ENCODE results near the gene RBX1.
A peak's percentile ranks its signal among the peaks of the same experiment; 100 is the strongest.

Gene RBX1

DNA sequence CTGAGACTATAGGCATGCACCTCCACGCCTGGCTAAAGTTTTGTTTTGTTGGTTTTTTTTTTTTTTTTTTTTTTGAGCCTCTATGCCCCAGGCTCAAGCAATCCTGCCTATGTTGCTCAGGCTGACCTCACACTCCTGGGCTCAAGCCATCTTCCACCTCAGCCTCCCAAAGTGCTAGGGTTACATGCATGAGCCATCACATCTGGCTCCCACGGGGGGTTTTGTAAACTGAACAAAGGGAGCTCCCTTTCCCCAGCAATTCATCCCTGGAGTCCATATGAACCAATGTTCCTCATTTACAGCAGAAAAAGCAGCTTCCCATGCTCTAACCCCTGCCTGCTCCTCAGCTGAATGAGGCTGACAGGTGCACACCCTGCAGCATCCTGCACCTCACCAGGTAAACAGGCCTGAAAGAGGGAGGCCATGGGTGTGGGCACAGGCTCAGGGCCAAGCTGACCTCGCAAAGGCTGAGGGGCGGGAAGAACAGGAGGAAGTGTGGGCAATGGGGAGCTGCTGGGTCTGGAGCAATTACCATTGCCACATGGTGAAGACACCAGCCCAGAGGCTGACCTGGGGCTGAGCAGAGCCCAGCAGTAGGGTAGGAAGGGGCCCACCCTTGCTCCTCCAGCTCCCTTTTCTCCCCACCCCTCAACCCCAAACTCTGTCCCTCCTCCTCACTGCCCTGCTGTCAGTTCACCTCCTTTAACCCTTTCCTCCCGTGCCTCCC is 58.2 kb downstream of the RBX1 start:
- Histone ChIP-seq H3K4ac (ENCODE audit: low read depth, low read length) (no peak overlapping the region), H4K8ac (ENCODE audit: low read depth, low read length) (no peak overlapping the region), H2BK15ac (replicated peaks; ENCODE audit: low read depth) (no peak overlapping the region), H3K27me3 (ENCODE audit: insufficient read depth, low read length, poor library complexity) (no peaks in the 10 kb centered on the region), H3K79me2 (ENCODE audit: control insufficient read depth, insufficient read depth, low read length) (no peaks in the 10 kb centered on the region), H3K9ac (ENCODE audit: low read length) (no peak overlapping the region), H3K79me1 (ENCODE audit: low read length) (no peaks in the 10 kb centered on the region), H2BK5ac (ENCODE audit: low read length) (no peak overlapping the region), H3K56ac (ENCODE audit: low read length) (no peak overlapping the region), H3K4me1 (ENCODE audit: control insufficient read depth, low read depth, low read length) (no peaks in the 10 kb centered on the region), H3K4me3 (ENCODE audit: low read length) (no peak overlapping the region), H3K36me3 (ENCODE audit: control insufficient read depth, insufficient read depth, low read length) (no peaks in the 10 kb centered on the region), H4K5ac (ENCODE audit: low read length) (no peak overlapping the region), H3K27ac (ENCODE audit: low read depth, low read length) (no peak overlapping the region), H3K4me2 (ENCODE audit: low read length) (no peak overlapping the region), H3K23ac (ENCODE audit: low read length) (no peak overlapping the region), H2BK120ac (ENCODE audit: low read depth, low read length) (no peak overlapping the region), H3K18ac (ENCODE audit: low read length) (no peak overlapping the region), H2AK5ac (ENCODE audit: low read length) (no peak overlapping the region)
- no peak for DNase-seq
- no CpG with 5 or more reads among the region's 5 CpGs for WGBS (ENCODE audit: extremely low coverage, insufficient coverage, low lambda C conversion rate)

DNA sequence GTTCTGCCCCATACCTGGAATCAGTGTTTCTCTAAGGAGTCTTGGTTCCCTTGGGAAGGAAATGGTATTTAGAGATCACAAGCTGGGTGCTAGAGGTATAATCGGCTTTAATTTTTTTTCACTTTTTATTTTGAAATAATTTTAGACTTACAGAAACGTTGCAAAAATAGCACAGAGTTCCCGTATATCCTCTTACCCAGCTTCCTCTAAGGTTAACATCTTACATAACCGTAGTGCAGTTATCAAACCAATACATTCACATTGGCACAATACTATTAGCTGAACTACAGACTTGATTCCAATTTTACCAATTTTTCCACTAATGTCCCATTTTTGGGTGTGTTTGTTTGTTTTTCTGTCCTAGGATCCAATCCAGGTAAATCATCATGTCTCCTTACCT is 63.8 kb downstream of the RBX1 start:
- Histone ChIP-seq H3K4ac (ENCODE audit: low read depth, low read length) (no peak overlapping the region), H3K36me3 (ENCODE audit: control insufficient read depth, insufficient read depth, low read length) (no peaks in the 10 kb centered on the region), H4K8ac (ENCODE audit: low read depth, low read length) (no peak overlapping the region), H2AK5ac (ENCODE audit: low read length) (no peak overlapping the region), H3K56ac (ENCODE audit: low read length) (no peak overlapping the region), H3K4me3 (ENCODE audit: low read length) (no peak overlapping the region), H2BK5ac (ENCODE audit: low read length) (no peak overlapping the region), H3K18ac (ENCODE audit: low read length) (no peak overlapping the region), H3K27ac (ENCODE audit: low read depth, low read length) (no peak overlapping the region), H2BK120ac (ENCODE audit: low read depth, low read length) (no peak overlapping the region), H3K79me1 (ENCODE audit: low read length) (no peaks in the 10 kb centered on the region), H4K5ac (ENCODE audit: low read length) (no peak overlapping the region), H3K27me3 (ENCODE audit: insufficient read depth, low read length, poor library complexity) (no peaks in the 10 kb centered on the region), H3K79me2 (ENCODE audit: control insufficient read depth, insufficient read depth, low read length) (no peaks in the 10 kb centered on the region), H2BK15ac (replicated peaks; ENCODE audit: low read depth) (no peak overlapping the region), H3K4me1 (ENCODE audit: control insufficient read depth, low read depth, low read length) (no peaks in the 10 kb centered on the region), H3K23ac (ENCODE audit: low read length) (no peak overlapping the region), H3K4me2 (ENCODE audit: low read length) (no peak overlapping the region), H3K9ac (ENCODE audit: low read length) (no peak overlapping the region)
- WGBS (ENCODE audit: extremely low coverage, insufficient coverage, low lambda C conversion rate): no CpG with 5 or more reads among the region's 4 CpGs
- DNase-seq: no peak

DNA sequence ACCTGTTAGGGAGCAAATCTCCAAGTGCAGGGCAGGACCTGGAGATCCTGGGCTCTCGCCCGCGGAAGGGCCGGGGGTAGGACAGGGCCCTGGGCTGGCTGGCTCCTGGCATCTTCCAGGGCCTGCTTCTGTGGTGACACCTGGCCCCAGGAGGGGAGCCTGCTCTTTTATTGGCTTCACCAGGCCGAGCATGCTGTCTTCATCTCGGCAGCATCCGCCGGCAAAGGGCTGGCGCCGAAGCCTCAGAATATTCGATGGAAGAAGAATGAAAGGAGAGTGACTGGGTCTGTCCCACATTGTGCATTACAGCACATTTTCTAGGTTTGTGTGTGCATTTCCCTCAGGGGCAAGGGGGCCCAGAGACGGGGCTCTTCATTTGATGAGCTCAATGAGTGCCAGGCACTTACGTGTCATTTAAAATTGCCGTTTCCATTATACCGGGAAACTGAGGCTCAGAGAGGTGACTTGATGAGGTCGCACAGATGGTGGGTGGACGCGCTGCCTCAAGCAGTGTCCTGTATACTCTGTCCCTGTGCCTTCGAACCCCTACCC is 70.0 kb downstream of the RBX1 start:
- WGBS (ENCODE audit: extremely low coverage, insufficient coverage, low lambda C conversion rate): no CpG with 5 or more reads among the region's 19 CpGs
- peak overlapping the region; percentile 2 for H4K5ac ChIP-seq (ENCODE audit: low read length)
- H3K23ac ChIP-seq (ENCODE audit: low read length): no peak overlapping the region
- H3K4ac ChIP-seq (ENCODE audit: low read depth, low read length): peak overlapping the region; percentile 95
- H4K8ac ChIP-seq (ENCODE audit: low read depth, low read length): no peak overlapping the region
- H3K4me2 ChIP-seq (ENCODE audit: low read length): peak overlapping the region; percentile 66
- H2BK120ac ChIP-seq (ENCODE audit: low read depth, low read length): no peak overlapping the region
- H3K79me2 ChIP-seq (ENCODE audit: control insufficient read depth, insufficient read depth, low read length): no peaks in the 10 kb centered on the region
- no peaks in the 10 kb centered on the region for H3K79me1 ChIP-seq (ENCODE audit: low read length)
- H3K36me3 ChIP-seq (ENCODE audit: control insufficient read depth, insufficient read depth, low read length): no peaks in the 10 kb centered on the region
- DNase-seq: peak; percentile 26
- H2AK5ac ChIP-seq (ENCODE audit: low read length): no peak overlapping the region
- peaks cover 3% of the 10 kb centered on the region for H3K4me1 ChIP-seq (ENCODE audit: control insufficient read depth, low read depth, low read length)
- peak overlapping the region; percentile 94 for H3K56ac ChIP-seq (ENCODE audit: low read length)
- H3K27me3 ChIP-seq (ENCODE audit: insufficient read depth, low read length, poor library complexity): no peaks in the 10 kb centered on the region
- H3K18ac ChIP-seq (ENCODE audit: low read length): peak overlapping the region; percentile 99
- peak overlapping the region; percentile 98 for H3K27ac ChIP-seq (ENCODE audit: low read depth, low read length)
- peak overlapping the region; percentile 28 for H2BK15ac ChIP-seq (replicated peaks; ENCODE audit: low read depth)
- H2BK5ac ChIP-seq (ENCODE audit: low read length): peak overlapping the region; percentile 65
- peak overlapping the region; percentile 85 for H3K9ac ChIP-seq (ENCODE audit: low read length)
- peak overlapping the region; percentile 14 for H3K4me3 ChIP-seq (ENCODE audit: low read length)

DNA sequence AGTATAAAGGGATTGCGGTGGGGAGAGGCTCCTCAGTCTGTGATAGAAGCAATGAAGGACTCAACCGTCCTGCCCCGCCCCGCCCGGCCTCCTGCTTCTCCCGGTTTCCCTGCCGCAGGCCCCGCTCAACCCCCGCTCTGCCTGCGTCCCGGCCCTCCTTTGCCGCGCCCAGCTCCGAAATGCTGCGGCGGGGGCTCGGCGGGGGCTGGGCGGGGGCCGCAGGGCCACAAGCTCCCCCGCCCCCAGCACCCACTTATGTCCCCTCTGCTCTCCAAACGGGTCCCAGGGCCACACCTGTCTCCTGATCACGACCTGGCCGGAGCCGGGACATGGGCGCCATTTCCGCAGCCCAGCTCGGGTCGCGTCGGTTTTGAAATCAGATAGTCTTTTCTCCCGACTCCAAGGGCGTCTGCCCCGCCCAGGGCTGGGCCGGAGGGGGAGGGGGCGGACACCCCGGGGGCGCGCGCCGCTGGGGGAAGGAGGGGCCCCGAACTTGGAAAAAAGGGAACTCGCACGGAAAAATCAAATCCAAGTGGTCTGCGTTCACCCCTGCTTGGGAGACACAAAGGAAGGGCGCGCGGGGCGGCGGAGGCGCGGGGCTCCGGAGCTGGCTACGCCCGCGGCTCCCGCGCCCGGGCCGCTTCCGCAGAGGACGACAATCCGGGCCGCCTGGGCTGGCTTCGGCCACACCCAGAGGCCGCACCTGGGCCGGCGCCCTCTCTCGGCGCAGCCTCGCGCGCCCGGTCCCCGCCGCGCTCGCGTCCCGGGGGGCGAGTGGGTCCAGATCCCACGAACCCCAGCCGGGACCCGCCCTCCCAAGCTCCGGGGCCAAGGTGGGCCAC is 70.7 kb downstream of the RBX1 start:
- no CpG with 5 or more reads among the region's 85 CpGs for WGBS (ENCODE audit: extremely low coverage, insufficient coverage, low lambda C conversion rate)
- Histone ChIP-seq H3K27ac (ENCODE audit: low read depth, low read length) (peak overlapping the region; percentile 98), H3K79me1 (ENCODE audit: low read length) (no peaks in the 10 kb centered on the region), H3K79me2 (ENCODE audit: control insufficient read depth, insufficient read depth, low read length) (no peaks in the 10 kb centered on the region), H2BK5ac (ENCODE audit: low read length) (peak overlapping the region; percentile 65), H4K5ac (ENCODE audit: low read length) (no peak overlapping the region), H3K4me1 (ENCODE audit: control insufficient read depth, low read depth, low read length) (peaks cover 3% of the 10 kb centered on the region), H4K8ac (ENCODE audit: low read depth, low read length) (peak overlapping the region; percentile 92), H3K27me3 (ENCODE audit: insufficient read depth, low read length, poor library complexity) (no peaks in the 10 kb centered on the region), H2AK5ac (ENCODE audit: low read length) (no peak overlapping the region), H3K4me2 (ENCODE audit: low read length) (peak overlapping the region; percentile 66), H3K36me3 (ENCODE audit: control insufficient read depth, insufficient read depth, low read length) (no peaks in the 10 kb centered on the region), H3K18ac (ENCODE audit: low read length) (peak overlapping the region; percentile 99), H3K4me3 (ENCODE audit: low read length) (peak overlapping the region; percentile 37), H3K56ac (ENCODE audit: low read length) (peak overlapping the region; percentile 94), H2BK15ac (replicated peaks; ENCODE audit: low read depth) (no peak overlapping the region), H3K9ac (ENCODE audit: low read length) (peak overlapping the region; percentile 85), H3K4ac (ENCODE audit: low read depth, low read length) (peak overlapping the region; percentile 95), H3K23ac (ENCODE audit: low read length) (peak overlapping the region; percentile 80), H2BK120ac (ENCODE audit: low read depth, low read length) (peak overlapping the region; percentile 66)
- DNase-seq: peak; percentile 73

DNA sequence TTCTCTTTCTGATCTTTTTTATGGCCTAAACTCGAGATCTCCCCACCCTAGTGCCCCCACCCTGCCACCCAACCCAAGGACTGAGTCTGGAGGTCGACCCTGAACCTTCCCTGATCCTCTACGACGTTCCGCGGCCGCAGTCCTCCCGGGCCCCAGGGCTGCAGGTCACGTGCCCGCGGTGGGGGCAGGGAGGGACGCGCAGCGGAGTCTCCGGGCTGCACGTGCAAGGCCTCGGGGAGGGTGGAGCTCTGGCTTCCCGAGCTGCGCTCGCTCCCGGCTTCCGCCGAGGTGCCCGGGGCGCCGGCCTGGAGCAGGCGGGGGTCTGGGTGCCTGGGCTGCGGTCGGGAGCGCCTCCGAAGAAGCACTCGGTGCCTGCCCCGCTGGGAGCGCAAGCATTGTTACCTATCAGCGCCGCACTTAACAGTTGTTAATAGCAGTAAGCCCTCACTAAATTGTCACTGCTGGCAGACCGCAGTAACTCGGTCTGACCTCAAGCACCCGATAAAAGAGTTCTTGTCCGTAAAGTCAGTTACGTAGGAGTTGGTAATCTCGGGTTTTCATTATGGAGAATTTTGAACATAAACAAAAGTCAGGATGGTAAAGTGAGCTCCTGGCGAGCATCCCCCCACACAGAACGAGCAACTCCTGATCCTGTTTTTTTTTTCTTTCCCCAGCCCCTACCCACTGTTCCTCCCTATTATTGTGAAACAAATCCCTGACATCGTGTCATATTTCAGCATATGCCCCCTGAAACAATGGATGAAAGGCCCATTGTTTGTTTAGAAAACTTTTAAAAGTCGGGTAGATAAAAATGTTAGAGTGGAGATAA is 71.5 kb downstream of the RBX1 start:
- Histone ChIP-seq H4K8ac (ENCODE audit: low read depth, low read length) (peak overlapping the region; percentile 92), H3K56ac (ENCODE audit: low read length) (peak overlapping the region; percentile 94), H4K5ac (ENCODE audit: low read length) (no peak overlapping the region), H3K4me3 (ENCODE audit: low read length) (peak overlapping the region; percentile 37), H2AK5ac (ENCODE audit: low read length) (no peak overlapping the region), H3K36me3 (ENCODE audit: control insufficient read depth, insufficient read depth, low read length) (no peaks in the 10 kb centered on the region), H3K9ac (ENCODE audit: low read length) (peak overlapping the region; percentile 85), H2BK120ac (ENCODE audit: low read depth, low read length) (peak overlapping the region; percentile 66), H3K79me2 (ENCODE audit: control insufficient read depth, insufficient read depth, low read length) (no peaks in the 10 kb centered on the region), H3K27ac (ENCODE audit: low read depth, low read length) (peak overlapping the region; percentile 98), H3K27me3 (ENCODE audit: insufficient read depth, low read length, poor library complexity) (no peaks in the 10 kb centered on the region), H3K4me1 (ENCODE audit: control insufficient read depth, low read depth, low read length) (peaks cover 3% of the 10 kb centered on the region), H2BK15ac (replicated peaks; ENCODE audit: low read depth) (no peak overlapping the region), H3K4ac (ENCODE audit: low read depth, low read length) (peak overlapping the region; percentile 95), H2BK5ac (ENCODE audit: low read length) (peak overlapping the region; percentile 41), H3K4me2 (ENCODE audit: low read length) (peak overlapping the region; percentile 33), H3K23ac (ENCODE audit: low read length) (peak overlapping the region; percentile 80), H3K18ac (ENCODE audit: low read length) (peak overlapping the region; percentile 99), H3K79me1 (ENCODE audit: low read length) (no peaks in the 10 kb centered on the region)
- WGBS (ENCODE audit: extremely low coverage, insufficient coverage, low lambda C conversion rate): 100% methylated on average over 1 of the region's 46 CpGs
- peak; percentile 93 for DNase-seq

Measured in mesendoderm (in vitro differentiated cells).